Inferior parietal cortex (tissue), 1 donor: Measurements from ENCODE around the gene ROMO1.
"Not testable (repeated sequence)": the region's sequence is repeated elsewhere in the genome, so short reads cannot be mapped to it uniquely, and the experiment has no call there.

Source experiments
- DNase-seq: peaks from one replicate; pipeline ENCODE4 v3.0.0-alpha.2; 2016; ENCODE audit errors: extremely low spot score

The ROMO1 gene

DNA sequence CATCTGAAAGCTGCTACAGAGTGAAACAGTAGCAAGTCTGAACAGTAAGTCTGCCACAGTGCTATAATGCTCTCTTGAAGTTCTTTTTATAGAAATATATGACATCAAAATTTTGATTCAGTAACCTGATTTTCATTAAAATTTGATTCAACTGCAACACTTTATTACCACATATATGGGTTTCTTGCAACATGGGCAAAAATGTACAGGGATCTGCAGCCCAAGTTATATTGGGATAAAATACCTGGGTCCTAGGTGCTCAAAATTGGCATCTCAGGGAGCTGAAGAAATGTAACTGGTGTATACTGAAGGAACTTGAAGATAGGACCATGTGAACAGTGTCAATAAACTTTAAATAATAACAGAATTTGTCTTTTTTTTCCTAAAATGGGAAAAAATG, 10.8 kb downstream of the ROMO1 start:
- no peak for DNase-seq

DNA sequence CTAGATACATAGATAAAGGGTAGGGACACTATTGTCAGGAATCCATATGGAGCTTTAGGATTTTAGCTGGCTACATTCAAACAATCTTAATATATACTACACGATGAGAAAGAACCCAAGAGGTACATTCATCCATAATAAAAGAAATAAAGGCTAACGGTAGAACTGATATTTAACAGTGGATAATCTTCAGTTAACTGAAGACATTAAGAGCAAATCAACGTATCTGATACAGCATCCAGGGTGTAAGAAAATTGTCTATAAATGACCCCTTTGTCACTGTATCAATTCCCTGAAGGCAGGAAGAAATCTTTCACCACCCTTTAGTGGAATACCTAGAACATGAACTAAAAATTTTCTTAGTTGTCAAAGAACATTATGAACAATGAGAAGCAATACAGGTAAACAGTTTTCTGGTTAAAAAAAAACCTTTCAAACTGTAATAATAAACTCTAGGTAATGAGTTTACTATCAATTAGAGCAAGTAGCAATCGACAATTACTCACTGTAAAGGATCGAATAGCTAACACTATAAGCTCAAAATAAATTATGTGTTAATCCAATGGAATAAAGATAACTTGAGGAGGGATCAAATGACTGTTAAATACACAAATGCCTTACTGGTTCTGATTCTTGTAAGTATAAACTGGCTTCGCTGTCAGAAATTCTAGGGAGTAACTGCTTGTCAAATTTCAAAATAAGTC, 11.8 kb downstream of the ROMO1 start:
- DNase-seq, result no peak

DNA sequence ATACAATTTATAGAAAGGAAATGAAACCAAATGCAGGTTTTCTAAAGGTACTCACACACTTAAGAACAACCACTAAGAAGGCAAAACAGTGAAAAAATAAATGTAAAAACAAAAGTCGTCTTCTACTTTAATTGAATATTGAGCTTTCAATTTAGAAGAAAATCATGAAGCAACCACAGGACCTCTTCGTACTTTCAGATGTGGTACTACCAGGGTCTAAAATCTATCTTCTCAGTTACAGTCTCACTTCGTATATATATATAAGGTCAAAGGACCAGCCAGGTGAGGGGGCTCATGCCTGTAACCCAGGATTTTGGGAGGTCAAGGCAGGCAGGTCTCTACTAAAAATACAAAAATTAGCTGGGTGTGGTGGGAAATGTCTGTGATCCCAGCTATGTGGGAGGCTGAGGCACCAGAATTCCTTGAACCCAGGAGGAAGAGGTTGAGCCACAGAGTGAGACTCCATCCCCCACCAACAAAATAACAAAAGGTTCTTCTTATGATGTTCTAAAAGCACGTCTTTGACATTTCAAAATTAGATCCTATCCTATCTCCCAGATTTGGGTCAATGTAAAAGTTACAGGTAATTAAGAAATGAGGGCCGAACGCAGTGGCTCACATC, 12.5 kb downstream of the ROMO1 start:
- no peak for DNase-seq

DNA sequence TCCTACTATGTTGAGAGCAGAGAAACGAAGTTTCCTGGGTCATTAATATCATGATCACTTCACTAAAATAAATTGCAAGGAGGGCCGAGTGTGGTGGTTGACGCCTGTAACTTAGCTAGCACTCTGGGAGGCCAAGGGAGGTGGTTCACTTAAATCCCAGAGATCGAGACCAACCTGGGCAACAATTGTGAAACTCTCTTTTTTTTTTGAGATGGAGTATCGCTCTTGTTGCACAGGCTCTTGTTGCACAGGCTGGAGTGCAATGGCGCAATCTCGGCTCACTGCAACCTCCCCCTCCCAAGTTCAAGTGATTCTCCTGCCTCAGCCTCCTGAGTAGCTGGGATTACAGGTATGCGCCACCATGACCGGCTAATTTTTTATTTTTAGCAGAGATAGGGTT, 13.9 kb downstream of the ROMO1 start:
- DNase-seq, result not testable (repeated sequence)

DNA sequence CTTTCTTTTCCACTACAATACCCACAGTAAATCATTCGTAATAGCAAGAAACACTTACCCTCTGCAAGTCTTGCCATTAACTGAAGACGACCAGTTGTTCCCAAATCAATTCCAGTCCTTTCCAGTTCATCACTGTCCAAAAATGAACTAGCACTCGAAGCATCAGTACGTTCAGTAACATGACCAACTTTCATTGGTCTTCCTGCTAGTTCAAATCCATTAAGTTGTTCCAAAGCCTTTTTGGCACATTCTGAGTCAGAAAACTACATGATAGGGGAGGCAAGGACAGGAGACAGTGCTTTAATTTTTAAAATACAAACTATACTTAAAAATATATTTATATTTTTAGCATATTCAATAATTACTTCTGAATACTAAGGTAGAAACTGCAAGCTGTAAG, 14.9 kb downstream of the ROMO1 start:
- DNase-seq, result no peak

DNA sequence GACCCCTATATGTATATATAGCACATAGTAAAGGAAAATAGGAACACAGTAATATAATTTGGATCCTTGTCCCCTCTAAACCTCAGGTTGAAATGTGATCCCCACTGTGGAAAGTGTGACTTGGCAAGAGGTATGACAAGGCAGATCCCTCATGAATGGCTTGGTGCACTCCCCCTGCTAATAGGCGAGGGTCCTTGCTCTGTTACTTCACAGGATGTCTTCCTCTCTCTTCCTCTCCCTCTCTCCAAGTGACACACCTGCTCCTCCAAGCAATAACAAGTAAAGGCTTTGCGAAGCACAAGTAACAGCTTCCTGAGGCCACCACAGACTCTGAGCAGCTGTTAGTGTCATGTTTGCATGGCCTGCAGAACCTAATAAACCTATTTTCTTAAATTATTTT, 16.4 kb downstream of the ROMO1 start:
- DNase-seq, result no peak

DNA sequence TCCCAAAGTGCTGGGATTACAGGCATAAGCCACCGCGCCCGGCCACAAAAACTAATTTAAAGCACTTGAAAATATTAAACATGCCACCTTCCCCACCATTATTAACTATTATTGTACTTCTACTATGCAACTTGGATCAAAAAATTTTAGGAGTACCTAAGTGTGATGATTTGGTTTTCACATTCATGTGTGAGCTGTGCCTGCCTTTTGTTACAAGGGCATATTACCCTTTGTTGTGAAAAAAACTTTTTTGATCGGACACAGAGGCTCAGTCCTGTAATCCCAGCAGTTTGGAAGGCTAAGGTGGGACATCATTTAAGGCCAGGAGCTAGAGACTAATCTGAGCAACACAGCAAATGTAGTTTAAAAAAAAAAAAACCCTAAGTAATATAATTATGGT, 17.1 kb downstream of the ROMO1 start:
- no peak for DNase-seq

DNA sequence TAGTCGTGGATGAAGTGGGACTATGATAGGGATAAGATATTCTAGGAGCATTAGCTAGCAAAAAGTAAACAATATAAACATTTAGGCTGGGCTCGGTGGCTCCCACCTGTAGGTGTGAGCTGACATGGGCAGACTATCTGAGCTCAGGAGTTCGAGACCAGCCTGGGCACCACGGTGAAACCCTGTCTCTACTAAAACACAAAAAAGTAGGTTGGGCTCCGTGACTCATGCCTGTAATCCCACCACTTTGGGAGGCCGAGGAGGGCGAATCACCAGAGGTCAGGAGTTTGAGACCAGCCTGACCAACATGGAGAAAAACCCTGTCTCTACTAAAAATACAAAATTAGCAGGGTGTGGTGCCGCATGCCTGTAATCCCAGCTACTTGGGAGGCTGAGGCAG, 19.1 kb downstream of the ROMO1 start:
- not testable (repeated sequence) for DNase-seq

DNA sequence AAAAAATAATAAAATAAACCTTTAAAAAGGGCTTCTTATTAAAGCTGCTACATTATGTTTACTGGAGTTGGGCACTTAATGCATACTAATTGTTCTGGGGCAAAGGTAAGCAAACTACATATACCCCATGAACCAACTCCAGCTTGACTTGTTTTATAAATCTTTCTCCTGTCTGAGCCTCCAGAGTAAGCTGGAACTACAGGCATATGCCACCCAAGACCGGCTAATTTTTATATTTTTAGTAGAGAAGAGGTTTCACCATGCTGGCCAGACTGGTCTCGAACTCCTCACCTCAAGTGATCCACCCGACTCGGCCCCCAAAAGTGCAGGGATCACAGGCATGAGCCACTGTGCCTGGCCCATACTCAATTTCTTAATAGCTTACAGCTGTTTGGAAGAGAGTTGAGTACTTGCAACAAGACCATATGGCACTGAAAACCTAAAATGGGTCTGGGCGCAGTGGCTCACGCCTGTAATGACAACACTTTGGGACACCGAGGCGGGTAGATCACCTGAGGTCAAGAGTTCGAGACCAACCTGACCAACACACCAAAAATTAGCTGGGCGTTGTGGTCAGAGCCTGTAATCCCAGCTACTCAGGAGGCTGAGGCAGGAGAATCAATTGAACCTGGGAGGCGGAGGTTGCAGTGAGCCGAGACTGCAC, 19.9 kb downstream of the ROMO1 start:
- DNase-seq, result no peak

DNA sequence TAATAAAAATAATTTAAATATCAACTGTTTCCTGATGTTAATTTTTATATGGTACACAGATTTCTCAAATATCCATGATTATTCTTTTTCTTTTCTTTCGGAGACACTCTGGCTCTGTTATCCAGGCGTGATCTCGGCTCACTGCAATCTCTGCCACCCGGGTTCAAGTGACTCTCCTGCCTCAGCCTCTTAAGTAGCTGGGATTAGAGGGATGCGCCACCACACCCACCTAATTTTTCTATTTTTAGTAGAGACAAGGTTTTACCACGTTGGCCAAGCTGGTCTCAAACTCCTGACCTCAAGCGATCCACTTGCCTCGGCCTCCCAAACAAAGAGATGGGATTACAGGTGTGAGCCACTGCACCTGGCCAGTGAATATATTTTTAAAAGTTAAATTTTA, 20.5 kb downstream of the ROMO1 start:
- DNase-seq, result no peak

DNA sequence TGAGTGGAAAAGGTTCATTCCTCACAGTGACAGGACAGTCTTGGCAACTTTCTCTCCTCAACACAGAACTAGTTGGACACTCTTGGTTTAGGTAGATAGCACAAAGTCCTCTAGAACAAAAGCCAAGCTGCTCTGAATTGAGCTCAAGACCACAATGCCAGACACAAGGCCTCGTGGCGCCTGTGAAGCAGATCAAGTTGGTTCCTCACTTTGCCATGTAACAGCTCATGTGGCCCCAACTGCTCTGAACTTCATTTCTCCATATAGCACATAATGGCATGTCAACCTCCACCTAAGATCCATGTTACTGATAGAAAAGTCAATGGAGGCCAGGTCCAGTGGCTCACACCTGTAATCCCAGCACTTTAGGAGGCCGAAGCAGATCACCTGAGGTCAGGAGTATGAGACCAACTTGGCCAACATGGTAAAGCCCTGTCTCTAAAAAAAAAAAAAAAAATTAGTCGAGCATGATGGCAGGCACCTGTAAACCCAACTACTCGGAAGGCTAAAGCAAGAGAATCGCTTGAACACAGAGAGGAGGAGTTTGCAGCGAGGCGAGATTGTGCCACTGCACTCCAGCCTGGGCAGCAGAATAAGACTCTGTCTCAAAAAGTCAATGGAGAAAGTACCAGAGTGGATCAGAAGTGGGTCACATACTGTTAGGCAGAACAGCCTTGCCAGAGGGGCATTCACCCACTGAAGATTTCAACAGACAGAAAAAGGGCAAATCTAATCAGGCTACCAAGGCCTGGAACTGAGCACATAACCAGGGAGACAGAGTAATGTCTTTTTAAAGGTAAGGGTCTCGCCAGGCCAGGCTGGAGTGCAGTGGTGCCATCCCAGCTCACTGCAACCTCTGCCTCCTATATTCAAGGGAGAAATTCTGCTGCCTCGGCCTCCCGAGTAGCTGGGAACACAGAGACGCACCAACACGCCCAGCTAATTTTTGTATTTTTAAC, 21.2 kb downstream of the ROMO1 start:
- no peak for DNase-seq

DNA sequence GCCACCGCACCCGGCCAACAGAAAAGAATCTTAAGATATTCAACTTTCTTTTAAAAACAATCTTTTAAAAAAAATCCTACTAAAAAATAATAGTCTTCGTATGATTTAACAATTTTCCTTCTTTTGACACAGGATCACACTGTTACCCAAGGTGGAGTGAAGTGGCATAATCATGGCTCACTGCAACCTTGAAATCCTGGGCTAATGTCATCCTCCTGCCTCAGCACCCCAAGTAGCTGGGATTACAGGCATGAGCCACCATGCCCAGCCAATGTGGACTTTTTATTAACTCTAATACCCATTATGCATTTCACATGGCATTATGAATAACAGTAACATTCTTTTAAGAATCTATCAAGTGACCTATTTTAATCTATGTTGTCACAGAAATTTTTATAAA, 22.0 kb downstream of the ROMO1 start:
- no peak for DNase-seq

DNA sequence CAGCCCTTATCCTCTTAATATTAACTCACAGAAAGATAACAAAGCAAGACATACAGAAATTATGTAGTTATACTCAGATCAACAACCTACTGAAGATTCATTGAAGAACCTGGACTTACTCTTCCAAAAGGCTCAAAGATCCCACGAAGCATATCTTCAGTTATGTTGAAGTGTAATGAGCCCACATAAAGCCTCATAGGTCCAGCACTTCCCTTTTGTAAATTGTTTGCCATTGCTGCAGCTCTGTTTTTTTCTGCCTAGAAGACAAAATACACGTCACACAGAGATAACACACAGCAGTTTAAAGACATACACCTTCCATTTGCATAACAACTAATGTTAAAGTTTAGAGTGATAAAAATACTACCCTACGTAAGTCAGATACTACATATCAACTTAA, 22.4 kb downstream of the ROMO1 start:
- DNase-seq, result no peak

DNA sequence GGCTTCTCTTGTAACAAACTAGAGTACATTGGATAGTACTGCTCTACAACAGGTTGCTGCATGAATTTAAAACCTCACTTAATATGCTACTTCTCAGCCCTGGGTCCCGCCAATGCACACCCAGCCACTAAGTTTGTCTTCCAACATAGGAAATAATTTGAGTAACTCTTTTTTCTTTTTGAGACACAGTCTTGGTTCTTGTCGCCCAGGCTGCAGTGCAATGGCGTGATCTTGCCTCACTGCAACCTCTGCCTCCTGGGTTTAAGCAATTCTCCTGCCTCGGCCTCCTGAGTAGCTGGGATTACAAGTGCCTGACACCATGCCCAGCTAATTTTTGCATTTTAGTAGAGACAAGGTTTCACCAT, 24.1 kb downstream of the ROMO1 start:
- not testable (repeated sequence) for DNase-seq

DNA sequence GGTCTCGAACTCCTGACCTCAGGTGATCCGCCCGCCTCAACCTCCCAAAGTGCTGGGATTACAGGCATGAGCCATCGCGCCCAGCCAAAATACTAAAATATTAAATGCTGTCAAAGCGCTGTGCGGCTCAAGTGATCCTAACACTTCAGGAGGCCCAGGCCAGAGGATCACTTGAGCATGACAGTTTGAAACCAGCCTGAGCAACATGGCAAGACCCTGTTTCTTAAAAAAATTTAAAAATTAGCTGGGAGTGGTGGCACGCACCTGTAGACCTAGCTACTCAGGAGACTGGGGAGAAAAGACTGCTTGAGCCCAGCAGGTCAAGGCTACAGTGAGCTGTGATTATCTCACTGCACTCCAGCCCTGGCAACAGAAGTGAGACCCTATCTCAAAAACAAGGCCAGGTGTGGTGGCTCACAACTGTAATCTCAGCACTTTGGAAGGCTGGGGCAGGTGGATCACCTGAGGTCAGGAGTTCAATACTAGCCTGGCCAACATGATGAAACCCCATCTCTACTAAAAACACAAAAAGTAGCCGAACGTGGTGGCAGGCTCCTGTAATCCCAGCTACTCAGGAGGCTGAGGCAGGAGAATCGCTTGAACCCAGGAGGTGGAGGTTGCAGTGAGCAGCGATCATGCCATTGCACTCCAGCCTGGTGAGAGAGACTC, 24.6 kb downstream of the ROMO1 start:
- DNase-seq, result not testable (repeated sequence)

DNA sequence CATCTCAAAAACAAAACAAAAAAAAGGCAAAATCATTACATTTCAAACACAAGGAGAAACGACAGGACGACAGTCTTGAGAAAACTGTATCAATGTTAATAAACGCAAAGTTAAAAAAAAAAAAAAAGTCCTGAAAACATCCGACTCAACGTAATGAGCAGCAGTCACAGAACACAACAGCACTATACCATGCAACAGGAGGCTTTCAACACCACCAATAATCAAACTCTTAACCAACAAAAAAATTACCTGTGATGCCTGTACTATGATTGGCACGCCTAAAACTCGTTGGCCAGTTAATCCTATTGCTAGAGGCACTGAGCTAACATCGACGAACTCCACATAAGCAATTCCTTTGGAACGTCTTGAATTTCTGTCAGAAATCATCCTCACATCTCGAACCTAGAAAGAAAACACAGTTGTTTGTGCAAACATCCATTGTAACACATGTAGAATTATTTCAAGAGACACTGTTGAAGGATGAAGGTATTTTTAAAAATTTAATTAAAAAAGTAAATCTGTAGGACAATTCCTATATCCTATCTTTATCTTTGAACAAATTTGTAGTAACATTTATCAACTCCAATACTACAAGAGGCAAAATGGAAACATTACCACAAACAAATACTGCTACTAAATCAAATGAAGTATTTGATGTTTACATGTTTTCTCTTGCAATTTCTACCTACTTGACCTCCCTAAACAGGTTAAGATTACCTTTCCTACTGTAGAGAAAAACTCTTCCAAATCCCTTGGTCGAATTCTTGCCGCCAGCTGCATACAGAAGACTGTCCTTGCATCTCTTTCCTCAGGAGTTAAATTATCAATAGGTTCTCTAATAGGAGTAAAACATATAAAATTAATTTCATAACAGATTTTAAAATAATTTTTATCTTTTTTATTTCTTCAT, 25.4 kb downstream of the ROMO1 start:
- DNase-seq, result no peak

DNA sequence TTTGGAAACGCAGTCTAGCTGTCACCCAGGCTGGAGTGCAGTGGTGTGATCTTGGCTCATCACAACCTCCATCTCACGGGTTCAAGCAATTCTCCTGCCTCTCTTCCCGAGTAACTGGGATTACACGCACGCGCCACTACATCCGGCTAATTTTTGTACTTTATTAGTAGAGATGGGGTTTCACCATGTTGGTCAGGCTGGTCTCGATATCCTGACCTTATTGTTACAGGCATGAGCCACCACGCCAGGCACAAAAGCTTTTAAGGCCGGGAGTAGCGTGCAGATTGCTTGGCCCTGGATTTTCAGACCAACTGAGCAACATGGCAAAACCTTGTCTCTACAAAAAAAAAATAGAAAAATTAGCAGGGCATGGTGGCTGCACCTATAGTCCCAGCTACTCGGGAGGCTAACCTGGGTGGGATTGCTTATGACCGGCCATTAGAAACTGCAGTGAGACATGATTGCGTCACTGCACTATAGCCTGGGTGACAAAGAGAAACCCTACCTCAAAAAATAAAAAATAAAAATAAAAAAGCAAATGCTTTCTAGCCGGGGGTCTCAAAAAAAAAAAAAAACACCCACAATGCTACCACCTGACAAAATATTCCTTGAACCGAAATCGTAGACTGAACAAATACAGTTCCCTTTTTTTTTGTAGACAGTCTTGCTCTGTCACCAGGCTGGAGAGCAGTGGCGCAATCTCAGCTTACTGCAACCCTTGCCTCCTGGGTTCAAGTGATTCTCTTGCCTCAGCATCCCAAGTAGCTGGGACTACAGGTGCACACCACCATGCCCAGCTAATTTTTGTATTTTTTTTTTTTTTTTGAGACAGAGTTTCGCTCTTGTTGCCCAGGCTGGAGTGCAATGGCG, 27.9 kb downstream of the ROMO1 start:
- no peak for DNase-seq

DNA sequence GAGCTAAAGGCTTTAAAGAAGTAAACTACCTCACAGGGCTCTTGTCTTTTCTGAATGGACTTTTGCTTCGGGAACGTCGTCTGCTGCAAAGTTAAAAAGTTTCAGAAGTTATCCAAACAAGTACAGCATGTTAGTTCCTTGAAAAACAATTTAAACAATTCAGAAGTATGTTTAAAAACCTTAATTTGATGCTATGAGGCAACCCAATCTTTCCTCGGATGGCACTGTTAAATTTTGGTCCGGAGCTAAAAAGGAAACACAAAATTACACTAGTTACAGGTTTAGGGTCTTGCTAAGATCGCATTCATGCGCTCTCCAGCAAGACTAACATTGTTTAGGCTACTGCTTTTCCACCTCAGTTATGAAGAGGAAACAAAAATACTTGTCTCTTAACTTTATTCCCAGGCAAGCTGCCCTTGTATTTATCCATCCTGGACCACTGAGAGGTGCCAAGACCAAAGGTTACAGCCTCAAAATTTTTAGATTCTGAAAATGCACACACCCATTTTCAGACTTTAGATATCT, 30.1 kb downstream of the ROMO1 start:
- no peak for DNase-seq

DNA sequence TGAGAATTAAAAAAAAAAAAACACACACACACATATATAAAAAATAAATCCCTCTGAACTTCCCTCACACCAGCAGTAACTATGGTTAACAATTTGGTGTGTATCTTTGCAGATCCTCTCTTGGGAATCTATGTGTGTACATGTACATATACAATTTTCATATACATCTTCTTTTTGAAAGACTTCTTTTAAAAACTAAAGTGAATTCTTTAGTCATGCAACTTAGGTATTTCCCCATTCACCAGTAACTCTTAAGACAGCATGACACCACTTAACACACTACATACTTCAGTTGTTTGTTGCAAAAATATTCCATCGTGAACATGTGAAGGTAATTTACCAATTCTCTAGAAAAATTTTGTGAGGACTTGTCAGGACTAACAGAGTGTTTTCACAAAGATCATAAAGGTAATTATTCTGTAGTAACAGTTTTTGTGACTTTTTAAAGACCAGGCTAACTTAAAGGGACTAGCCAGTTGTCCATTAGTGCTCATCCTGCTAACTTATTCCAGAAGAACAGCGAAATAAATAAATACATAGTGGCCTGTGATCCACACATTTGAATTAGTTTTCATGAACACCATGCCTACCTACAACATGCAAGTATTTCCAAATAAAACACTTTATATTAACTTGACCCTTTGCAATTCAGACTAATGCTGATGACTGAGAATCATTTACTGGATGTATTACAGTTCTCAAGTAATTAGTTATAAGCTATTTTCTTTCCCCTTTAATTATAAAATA, 30.8 kb downstream of the ROMO1 start:
- no peak for DNase-seq
